ENCODE measurements around the gene CCR6. TPM values are rescaled to one million over a fixed set of nuclear protein-coding genes. Genes with fewer than 3 reads are reported as not detected.
A peak's percentile ranks its signal among the peaks of the same experiment; 100 is the strongest.
"Not testable (repeated sequence)": the region's sequence is repeated elsewhere in the genome, so short reads cannot be mapped to it uniquely, and the experiment has no call there.

CCR6 gene
- total and polyA plus RNA-seq, 2 of the 8 experiments (the other 6 are each of a cell fraction or from before 2014, with no cell fraction given), result 0.06 TPM; not detected in 1

GRCh38 chr6:167167699-167168098 is 44.8 kb downstream of the CCR6 start:
- CTCF ChIA-PET (ENCODE audit: partially characterized antibody); POLR2A ChIA-PET (ENCODE audit: partially characterized antibody): not testable (repeated sequence)
- peak; percentile 92 for FAIRE-seq

GRCh38 chr6:167168296-167168695 is 45.4 kb downstream of the CCR6 start:
- not testable (repeated sequence) for H3K14ac ChIP-seq (ENCODE audit: insufficient read length); H2BK20ac ChIP-seq (ENCODE audit: low read length)
- WGBS, 2 experiments (ENCODE audit: extremely low coverage in 1 of 2, insufficient coverage in 1 of 2, insufficient read length in 1 of 2, insufficient replicate concordance in 2 of 2, low coverage in 1 of 2, low lambda C conversion rate in 2 of 2, missing lambda C conversion rate in 1 of 2), result 91% methylated on average over 13 of the region's 16 CpGs; no CpG with 5 or more reads in 1 of the 2 experiments

More at GRCh38 chr6:167167699-167168098, 44.8 kb downstream of the CCR6 start:
- H3K56ac ChIP-seq (replicated peaks; ENCODE audit: insufficient read length, low read depth, low read length); H2BK120ac ChIP-seq (replicated peaks; ENCODE audit: low read depth, low read length); H3K79me1 ChIP-seq (ENCODE audit: low read depth, low read length); H3K27me3 ChIP-seq (replicated peaks in 1 of 4; ENCODE audit: control insufficient read depth in 3 of 4, extremely low read depth in 1 of 4, insufficient read depth in 3 of 4, low read length in 3 of 4); H2BK15ac ChIP-seq (ENCODE audit: low read length); H2AK5ac ChIP-seq (ENCODE audit: low read depth, low read length); H3K4me2 ChIP-seq (ENCODE audit: insufficient read depth in 1 of 2, low read depth in 2 of 2, low read length in 2 of 2); H3K9me3 ChIP-seq (ENCODE audit: insufficient read depth in 2 of 2, low read depth in 1 of 2, low read length in 1 of 2); DNase-seq (ENCODE audit: low read depth in 1 of 2, low spot score in 2 of 2); H4K5ac ChIP-seq (ENCODE audit: insufficient read length, low read depth, low read length); H4K8ac ChIP-seq (ENCODE audit: extremely low read depth, insufficient read depth, low read length); H2BK12ac ChIP-seq (ENCODE audit: low read depth, low read length); H3K79me2 ChIP-seq (ENCODE audit: control insufficient read depth in 1 of 2, insufficient read depth in 2 of 2, low read length in 2 of 2); H4K91ac ChIP-seq (replicated peaks; ENCODE audit: insufficient read length, low read length); H3K27ac ChIP-seq (ENCODE audit: low read depth, low read length); H3K4me3 ChIP-seq (ENCODE audit: extremely low read depth in 1 of 4, insufficient read depth in 2 of 4, low read depth in 3 of 4, low read length in 4 of 4); H2BK5ac ChIP-seq (ENCODE audit: low read depth, low read length); H3K23me2 ChIP-seq (ENCODE audit: low read depth, low read length); H2AFZ ChIP-seq (ENCODE audit: low read length); H3K23ac ChIP-seq (ENCODE audit: insufficient read length); H4K20me1 ChIP-seq (replicated peaks in 1 of 2; ENCODE audit: control insufficient read depth in 1 of 2, insufficient read depth in 2 of 2, low read length in 2 of 2); H3K4ac ChIP-seq (replicated peaks; ENCODE audit: insufficient read length, low read depth, low read length); H3K9ac ChIP-seq (replicated peaks in 1 of 4; ENCODE audit: extremely low read depth in 1 of 4, low read depth in 3 of 4, low read length in 3 of 4); H3K18ac ChIP-seq (ENCODE audit: extremely low read depth, low read length); H3K36me3 ChIP-seq (ENCODE audit: control insufficient read depth in 2 of 4, insufficient read depth in 4 of 4, low read length in 3 of 4); H2BK20ac ChIP-seq (ENCODE audit: low read length); H3K14ac ChIP-seq (ENCODE audit: insufficient read length): not testable (repeated sequence)
- 94% methylated on average over 5 of the region's 10 CpGs; no CpG with 5 or more reads in 1 of the 2 experiments for WGBS, 2 experiments (ENCODE audit: extremely low coverage in 1 of 2, insufficient coverage in 1 of 2, insufficient read length in 1 of 2, insufficient replicate concordance in 2 of 2, low coverage in 1 of 2, low lambda C conversion rate in 2 of 2, missing lambda C conversion rate in 1 of 2)
- peaks cover 8 to 21% (median 13%) of the 10 kb centered on the region in 4 experiments for H3K4me1 ChIP-seq (replicated peaks in 1 of 4; ENCODE audit: control insufficient read depth in 3 of 4, insufficient read depth in 4 of 4, low read length in 3 of 4)

More at GRCh38 chr6:167168296-167168695, 45.4 kb downstream of the CCR6 start:
- H3K23ac ChIP-seq (ENCODE audit: insufficient read length); H4K91ac ChIP-seq (replicated peaks; ENCODE audit: insufficient read length, low read length); FAIRE-seq; H3K27me3 ChIP-seq (replicated peaks in 1 of 4; ENCODE audit: control insufficient read depth in 3 of 4, extremely low read depth in 1 of 4, insufficient read depth in 3 of 4, low read length in 3 of 4); H3K56ac ChIP-seq (replicated peaks; ENCODE audit: insufficient read length, low read depth, low read length); CTCF ChIA-PET (ENCODE audit: partially characterized antibody); H2BK12ac ChIP-seq (ENCODE audit: low read depth, low read length); H3K23me2 ChIP-seq (ENCODE audit: low read depth, low read length); POLR2A ChIA-PET (ENCODE audit: partially characterized antibody); H3K79me1 ChIP-seq (ENCODE audit: low read depth, low read length); H4K20me1 ChIP-seq (replicated peaks in 1 of 2; ENCODE audit: control insufficient read depth in 1 of 2, insufficient read depth in 2 of 2, low read length in 2 of 2); H3K4ac ChIP-seq (replicated peaks; ENCODE audit: insufficient read length, low read depth, low read length); H3K9me3 ChIP-seq (ENCODE audit: insufficient read depth in 2 of 2, low read depth in 1 of 2, low read length in 1 of 2); H3K79me2 ChIP-seq (ENCODE audit: control insufficient read depth in 1 of 2, insufficient read depth in 2 of 2, low read length in 2 of 2); H3K27ac ChIP-seq (ENCODE audit: low read depth, low read length); H3K9ac ChIP-seq (replicated peaks in 1 of 4; ENCODE audit: extremely low read depth in 1 of 4, low read depth in 3 of 4, low read length in 3 of 4); H2AK5ac ChIP-seq (ENCODE audit: low read depth, low read length); H2BK5ac ChIP-seq (ENCODE audit: low read depth, low read length); H3K18ac ChIP-seq (ENCODE audit: extremely low read depth, low read length); H4K8ac ChIP-seq (ENCODE audit: extremely low read depth, insufficient read depth, low read length); H2BK15ac ChIP-seq (ENCODE audit: low read length); H3K4me2 ChIP-seq (ENCODE audit: insufficient read depth in 1 of 2, low read depth in 2 of 2, low read length in 2 of 2); H2BK120ac ChIP-seq (replicated peaks; ENCODE audit: low read depth, low read length); H2AFZ ChIP-seq (ENCODE audit: low read length); H3K36me3 ChIP-seq (ENCODE audit: control insufficient read depth in 2 of 4, insufficient read depth in 4 of 4, low read length in 3 of 4); H3K4me3 ChIP-seq (ENCODE audit: extremely low read depth in 1 of 4, insufficient read depth in 2 of 4, low read depth in 3 of 4, low read length in 4 of 4); DNase-seq (ENCODE audit: low read depth in 1 of 2, low spot score in 2 of 2); H4K5ac ChIP-seq (ENCODE audit: insufficient read length, low read depth, low read length): not testable (repeated sequence)
- H3K4me1 ChIP-seq (replicated peaks in 1 of 4; ENCODE audit: control insufficient read depth in 3 of 4, insufficient read depth in 4 of 4, low read length in 3 of 4), result peaks cover 3 to 19% (median 8%) of the 10 kb centered on the region in 4 experiments; a peak in 6 of 7 replicates

Data from H1 (cell line).